Small intestine (tissue), 7 donors: ENCODE data around the gene OR51L1. TPM values are rescaled to one million over a fixed set of nuclear protein-coding genes. Genes with fewer than 3 reads are reported as not detected.

Experiments used
- DNase-seq, 2 donors: peaks; one replicate each; pipeline versions ENCODE4 v3.0.0 to v3.0.0-alpha.2; 2013
- FAIRE-seq: peaks from 2 replicates; lab custom pipeline; 2012; peaks lifted over from hg19 to GRCh38; lab: Jason Lieb, UNC
- H3K27ac ChIP-seq, 3 donors: one replicate each; pipeline ENCODE4 v1.5.1; 2013; ENCODE audit warnings: low read length in 2 of 3, mild to moderate bottlenecking in 2 of 3, control low read depth in 1 of 3, inconsistent platforms in 1 of 3, low read depth in 1 of 3, moderate library complexity in 1 of 3
- H3K27me3 ChIP-seq, 3 donors: one replicate each; pipeline ENCODE4 v1.6.1; 2013; ENCODE audit warnings: low read length in 3 of 3, inconsistent platforms in 1 of 3; ENCODE audit not compliant: control insufficient read depth in 3 of 3, insufficient read depth in 3 of 3
- H3K36me3 ChIP-seq, 3 donors: one replicate each; pipeline ENCODE4 v1.6.1; 2013; ENCODE audit warnings: low read length in 3 of 3, inconsistent platforms in 1 of 3, low read depth in 1 of 3, mild to moderate bottlenecking in 1 of 3, moderate library complexity in 1 of 3; ENCODE audit not compliant: control insufficient read depth in 3 of 3, insufficient read depth in 2 of 3
- H3K4me1 ChIP-seq, 3 donors: one replicate each; pipeline ENCODE4 v1.6.1; 2013; ENCODE audit warnings: low read length in 2 of 3, inconsistent platforms in 1 of 3, low read depth in 1 of 3, mild to moderate bottlenecking in 1 of 3, moderate library complexity in 1 of 3; ENCODE audit not compliant: control insufficient read depth in 3 of 3, insufficient read depth in 2 of 3
- H3K4me3 ChIP-seq, 3 donors: one replicate each; pipeline ENCODE4 v1.5.1; 2013; ENCODE audit warnings: low read length in 3 of 3, control low read depth in 1 of 3, inconsistent platforms in 1 of 3, low read depth in 1 of 3, mild to moderate bottlenecking in 1 of 3, moderate library complexity in 1 of 3
- H3K9me3 ChIP-seq, 2 donors: one replicate each; pipeline ENCODE4 v1.6.1; 2013; ENCODE audit warnings: low read depth in 1 of 2, low read length in 1 of 2; ENCODE audit not compliant: control insufficient read depth in 2 of 2, insufficient read depth in 1 of 2
- WGBS, 3 donors: extraction: QIAGEN DNeasy Blood & Tissue Kit; methylation state at CpG; one replicate each; pipeline ENCODE4 v1.1.7; 2013; 5-methylcytosine and 5-hydroxymethylcytosine counted together
- polyA plus RNA-seq, 4 donors: library from polyadenylated mRNA; stranded (reverse) in 3 of 4; unstranded in 1 of 4; fragments of 200-250 nt in 3 of 4; fragments of 120-200 nt in 1 of 4; gene quantifications; one replicate each; pipeline versions ENCODE4 v1.2.1 to v1.2.3, GENCODE V29; 2013
- donor health status: healthy with polysubstance abuse.
- donor health status: control.
- donor health status: control.
- donor health status: Bipolar disorder and iron deficiency.
- donor health status: healthy.

Gene OR51L1
- polyA plus RNA-seq, 4 donors: not detected

GRCh38 chr11:5038341-5038740, 43.7 kb downstream of the OR51L1 start:
- no peaks in the 10 kb centered on the region for H3K4me1 ChIP-seq
- no peak for FAIRE-seq
- 89 to 97% (median 91%) methylated on average over 1 of the region's 1 CpG for WGBS, 3 donors
- no peak overlapping the region for H3K27ac ChIP-seq
- H3K27me3 ChIP-seq: no peaks in the 10 kb centered on the region
- no peak overlapping the region for H3K4me3 ChIP-seq
- H3K36me3 ChIP-seq: no peaks in the 10 kb centered on the region
- no peak for DNase-seq
- no peaks in the 10 kb centered on the region for H3K9me3 ChIP-seq

- no peak overlapping the region for H3K4me3 ChIP-seq
- no peaks in the 10 kb centered on the region for H3K36me3 ChIP-seq
- H3K4me1 ChIP-seq: no peaks in the 10 kb centered on the region
- H3K9me3 ChIP-seq: no peaks in the 10 kb centered on the region
- no peaks in the 10 kb centered on the region for H3K27me3 ChIP-seq
- H3K27ac ChIP-seq: no peak overlapping the region
- FAIRE-seq (no peak), DNase-seq (no peak)
- WGBS, 3 donors: 49 to 79% (median 49%) methylated on average over 4 of the region's 4 CpGs
Observed at GRCh38 chr11:5040876-5041275, 46.2 kb downstream of the OR51L1 start.

GRCh38 chr11:5042091-5042490, 47.4 kb downstream of the OR51L1 start:
- WGBS, 3 donors: 47 to 85% (median 70%) methylated on average over 3 of the region's 3 CpGs
- Histone ChIP-seq H3K4me1 (no peaks in the 10 kb centered on the region), H3K4me3 (no peak overlapping the region), H3K9me3 (no peaks in the 10 kb centered on the region), H3K27ac (no peak overlapping the region), H3K36me3 (no peaks in the 10 kb centered on the region), H3K27me3 (no peaks in the 10 kb centered on the region)
- no peak for FAIRE-seq
- no peak for DNase-seq

- no peaks in the 10 kb centered on the region for H3K36me3 ChIP-seq
- H3K9me3 ChIP-seq: no peaks in the 10 kb centered on the region
- H3K27me3 ChIP-seq: no peaks in the 10 kb centered on the region
- DNase-seq (no peak), FAIRE-seq (no peak)
- no peak overlapping the region for H3K4me3 ChIP-seq
- H3K27ac ChIP-seq: no peak overlapping the region
- H3K4me1 ChIP-seq: no peaks in the 10 kb centered on the region
- WGBS, 3 donors: 57 to 63% (median 57%) methylated on average over 2 of the region's 2 CpGs
Observed at GRCh38 chr11:5043380-5043779, 48.7 kb downstream of the OR51L1 start.

GRCh38 chr11:5046226-5046625, 51.6 kb downstream of the OR51L1 start, which contains the start of gene OR52J3:
Gene OR52J3, plus strand, starts transcription at chr11:5046526. Its CDS starts 0 bp downstream, at chr11:5046526.
- DNase-seq (no peak), FAIRE-seq (no peak)
- WGBS, 3 donors: 59 to 86% (median 75%) methylated on average over 1 of the region's 1 CpG

GRCh38 chr11:5046754-5047330, 52.2 kb downstream of the OR51L1 start:
- Histone ChIP-seq H3K4me1 (no peaks in the 10 kb centered on the region), H3K4me3 (no peak overlapping the region), H3K27me3 (no peaks in the 10 kb centered on the region), H3K36me3 (no peaks in the 10 kb centered on the region), H3K9me3 (no peaks in the 10 kb centered on the region), H3K27ac (no peak overlapping the region)
- no peak for FAIRE-seq
- WGBS, 3 donors: 74 to 87% (median 79%) methylated on average over 15 of the region's 15 CpGs
- DNase-seq: no peak

More at GRCh38 chr11:5046226-5046625, 51.6 kb downstream of the OR51L1 start, which contains the start of gene OR52J3:
- Histone ChIP-seq H3K27ac (no peak within 1 kb of the TSS), H3K27me3 (no peaks in the 10 kb centered on the region), H3K9me3 (no peaks in the 10 kb centered on the region), H3K4me1 (no peaks in the 10 kb centered on the region), H3K4me3 (no peak within 1 kb of the TSS), H3K36me3 (no peaks in the 10 kb centered on the region)

Other genes starting within 250 kb of the OR51L1 start
- gene OR51F1, start 224.9 kb upstream of the OR51L1 start, polyA plus RNA-seq: not detected
- not detected for gene OR52R1, start 190.5 kb upstream of the OR51L1 start, polyA plus RNA-seq
- not detected for gene OR51F2, start 173.5 kb upstream of the OR51L1 start, polyA plus RNA-seq
- not detected for gene OR51S1, start 145.6 kb upstream of the OR51L1 start, polyA plus RNA-seq
- not detected for gene OR51T1, start 113.0 kb upstream of the OR51L1 start, polyA plus RNA-seq
- gene OR51A7, start 91.1 kb upstream of the OR51L1 start, polyA plus RNA-seq: not detected
- gene OR51G2, start 75.5 kb upstream of the OR51L1 start, polyA plus RNA-seq: not detected
- not detected for gene OR51G1, start 70.5 kb upstream of the OR51L1 start, polyA plus RNA-seq
- gene OR51A4, start 47.2 kb upstream of the OR51L1 start, polyA plus RNA-seq: not detected
- not detected for gene OR51A2, start 39.1 kb upstream of the OR51L1 start, polyA plus RNA-seq
- gene OR52J3, start 51.7 kb downstream of the OR51L1 start, polyA plus RNA-seq: not detected
- not detected for gene OR52E2, start 64.8 kb downstream of the OR51L1 start, polyA plus RNA-seq
- gene OR52E1, start 74.7 kb downstream of the OR51L1 start, polyA plus RNA-seq: not detected
- not detected for gene OR52A5, start 143.5 kb downstream of the OR51L1 start, polyA plus RNA-seq
- gene OR52A1, start 159.9 kb downstream of the OR51L1 start, polyA plus RNA-seq: not detected
- not detected for gene OR51V1, start 205.8 kb downstream of the OR51L1 start, polyA plus RNA-seq
- 10 to 100 TPM in 2 of 4 donors, 1 to 10 TPM in 2; 7.4 to 61.4 (median 13.2) TPM for gene HBB, start 232.2 kb downstream of the OR51L1 start, polyA plus RNA-seq
- gene HBD, start 239.6 kb downstream of the OR51L1 start, polyA plus RNA-seq: under 1 TPM in 1 of 4 donors, not detected in 3; 0.15 TPM